GM12865 (cell line): ENCODE data around the gene ATF7.

Experiments
- DNase-seq: peaks from one replicate; pipeline ENCODE4 v3.0.0; 2010; ENCODE audit warnings: low read depth
- H3K4me3 ChIP-seq: 2 replicates; pipeline ENCODE4 v1.5.1; 2011; ENCODE audit warnings: mild to moderate bottlenecking, low read depth, low read length, control low read depth
- TF ChIP-seq, protein P1 (sequence below): IDR thresholded peaks from 2 replicates; pipeline ENCODE4 v1.5.1; 2011; ENCODE audit warnings: low read length, control low read depth, low read depth, inconsistent platforms; ENCODE audit not compliant: insufficient read depth; ENCODE audit errors: missing control alignments

The ATF7 gene

DNA sequence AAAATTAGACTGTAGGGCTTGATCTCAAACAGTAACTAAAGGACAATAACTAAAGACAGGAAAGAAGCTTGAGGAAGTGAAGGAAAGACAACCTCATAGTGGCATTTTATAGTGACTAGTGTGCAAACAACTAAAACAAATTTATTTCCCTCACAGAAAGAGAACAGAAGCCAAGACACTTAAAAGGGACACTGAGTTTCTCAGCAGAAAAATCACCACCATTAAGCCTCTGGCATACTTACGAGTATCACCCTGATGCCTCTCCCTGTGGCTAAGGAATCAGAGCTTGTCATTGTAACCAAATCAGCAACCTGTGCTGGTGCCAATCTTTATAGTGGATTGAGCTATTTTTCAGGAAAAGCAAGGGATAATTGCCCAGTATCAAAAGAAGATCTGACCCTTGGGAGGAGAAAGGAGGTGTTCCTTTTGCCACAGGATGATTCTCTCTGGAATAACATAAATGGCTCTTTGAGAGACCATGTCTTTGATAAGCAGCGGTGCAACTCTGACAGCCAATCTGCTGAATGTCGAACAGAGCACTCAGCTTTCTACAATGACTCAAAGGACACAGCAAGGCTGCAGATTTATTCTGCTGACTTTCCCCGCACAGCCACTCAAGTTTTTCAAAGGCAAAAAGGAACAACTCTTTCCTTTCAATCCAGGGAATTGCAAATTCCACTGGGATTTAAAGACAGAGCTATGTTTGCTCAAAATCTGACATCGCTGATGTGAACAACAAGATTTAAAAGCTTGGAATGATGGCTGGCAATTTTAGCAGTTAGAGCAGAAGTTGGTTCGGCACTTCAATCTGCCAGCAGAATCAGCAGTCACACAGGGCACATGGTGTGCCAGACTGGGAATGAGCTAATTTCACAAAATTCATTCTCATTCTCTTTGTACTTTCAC lies 34.6 kb downstream of the ATF7 start:
- TF ChIP-seq, protein P1, sequence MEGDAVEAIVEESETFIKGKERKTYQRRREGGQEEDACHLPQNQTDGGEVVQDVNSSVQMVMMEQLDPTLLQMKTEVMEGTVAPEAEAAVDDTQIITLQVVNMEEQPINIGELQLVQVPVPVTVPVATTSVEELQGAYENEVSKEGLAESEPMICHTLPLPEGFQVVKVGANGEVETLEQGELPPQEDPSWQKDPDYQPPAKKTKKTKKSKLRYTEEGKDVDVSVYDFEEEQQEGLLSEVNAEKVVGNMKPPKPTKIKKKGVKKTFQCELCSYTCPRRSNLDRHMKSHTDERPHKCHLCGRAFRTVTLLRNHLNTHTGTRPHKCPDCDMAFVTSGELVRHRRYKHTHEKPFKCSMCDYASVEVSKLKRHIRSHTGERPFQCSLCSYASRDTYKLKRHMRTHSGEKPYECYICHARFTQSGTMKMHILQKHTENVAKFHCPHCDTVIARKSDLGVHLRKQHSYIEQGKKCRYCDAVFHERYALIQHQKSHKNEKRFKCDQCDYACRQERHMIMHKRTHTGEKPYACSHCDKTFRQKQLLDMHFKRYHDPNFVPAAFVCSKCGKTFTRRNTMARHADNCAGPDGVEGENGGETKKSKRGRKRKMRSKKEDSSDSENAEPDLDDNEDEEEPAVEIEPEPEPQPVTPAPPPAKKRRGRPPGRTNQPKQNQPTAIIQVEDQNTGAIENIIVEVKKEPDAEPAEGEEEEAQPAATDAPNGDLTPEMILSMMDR: no peak
- H3K4me3 ChIP-seq: no peak overlapping the region
- no peak for DNase-seq

DNA sequence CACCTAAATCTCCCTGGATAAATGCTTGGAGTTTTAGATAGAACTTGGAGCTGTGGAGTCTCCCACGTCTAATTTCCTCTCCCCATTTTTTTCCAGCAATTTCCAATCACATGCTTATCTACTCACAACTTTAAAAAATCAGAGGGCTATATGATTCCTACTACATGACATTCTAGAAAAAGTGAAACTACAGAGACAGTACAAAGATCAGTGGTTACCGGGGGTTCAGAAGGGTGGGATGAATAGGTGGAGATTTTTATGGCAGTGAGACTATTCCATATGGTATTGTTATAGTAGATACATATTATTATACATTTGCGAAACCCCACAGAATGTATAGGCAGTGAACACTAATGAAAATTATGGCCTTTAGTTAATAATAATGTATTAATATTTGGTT lies 35.5 kb downstream of the ATF7 start:
- TF ChIP-seq, protein P1: no peak
- no peak for DNase-seq
- H3K4me3 ChIP-seq: no peak overlapping the region

DNA sequence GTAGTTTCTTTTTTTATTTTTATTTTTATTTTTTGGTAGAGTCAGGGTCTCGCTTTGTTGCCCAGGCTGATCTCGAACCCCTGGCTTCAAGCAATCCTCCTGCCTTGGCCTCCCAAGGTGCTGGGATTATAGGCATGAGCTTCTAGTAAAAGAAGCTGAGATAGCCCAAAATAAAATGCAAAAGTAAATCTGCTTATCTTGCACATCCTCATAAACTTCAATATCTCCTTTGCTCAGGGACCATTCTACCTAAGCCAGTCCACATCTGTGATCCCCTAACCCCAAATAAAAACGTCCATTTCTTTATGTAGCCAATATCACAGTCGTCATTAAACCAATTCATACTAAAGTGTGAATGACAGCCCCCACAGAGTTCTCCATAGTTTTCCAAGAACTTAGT lies 36.3 kb downstream of the ATF7 start:
- DNase-seq: no peak
- H3K4me3 ChIP-seq: no peak overlapping the region
- TF ChIP-seq, protein P1: no peak

DNA sequence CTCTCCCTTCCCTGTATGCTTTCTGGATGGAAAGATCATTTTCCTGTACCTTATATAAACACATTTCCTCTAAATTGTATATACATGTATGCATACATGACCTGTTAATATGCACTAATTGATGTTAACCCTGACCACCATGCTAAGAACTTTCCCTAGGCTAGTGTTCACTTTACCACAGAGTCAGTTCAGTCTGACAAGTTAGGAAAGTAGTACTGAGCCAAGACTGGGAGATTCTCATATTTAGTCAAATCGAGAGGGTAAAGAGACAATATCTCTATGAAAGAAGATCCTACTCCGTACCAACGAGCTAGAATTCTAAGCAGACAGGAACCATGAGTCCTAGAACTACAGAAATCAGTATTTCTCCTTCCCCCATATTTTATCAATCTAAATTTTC lies 36.8 kb downstream of the ATF7 start:
- TF ChIP-seq, protein P1: no peak
- no peak overlapping the region for H3K4me3 ChIP-seq
- DNase-seq: peak; percentile 52

DNA sequence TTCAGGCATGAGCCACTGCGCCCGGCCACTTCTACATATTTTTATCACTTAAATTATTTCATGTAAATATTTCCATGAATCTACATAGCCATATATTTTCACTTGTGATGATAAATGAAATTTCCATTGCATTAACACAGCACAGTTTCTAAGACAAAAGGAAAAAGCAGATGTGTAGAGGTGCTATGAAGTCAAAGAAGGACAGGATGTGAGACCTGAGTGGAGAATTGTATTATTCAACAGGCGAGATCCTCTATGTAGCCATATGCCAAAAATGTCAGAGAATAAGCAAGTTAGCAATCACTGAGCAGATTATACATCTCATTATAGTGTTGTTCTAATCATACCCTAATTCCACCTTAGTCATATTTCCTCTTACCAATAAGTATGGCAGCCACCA lies 38.1 kb downstream of the ATF7 start:
- DNase-seq: no peak
- no peak overlapping the region for H3K4me3 ChIP-seq
- TF ChIP-seq, protein P1: no peak

DNA sequence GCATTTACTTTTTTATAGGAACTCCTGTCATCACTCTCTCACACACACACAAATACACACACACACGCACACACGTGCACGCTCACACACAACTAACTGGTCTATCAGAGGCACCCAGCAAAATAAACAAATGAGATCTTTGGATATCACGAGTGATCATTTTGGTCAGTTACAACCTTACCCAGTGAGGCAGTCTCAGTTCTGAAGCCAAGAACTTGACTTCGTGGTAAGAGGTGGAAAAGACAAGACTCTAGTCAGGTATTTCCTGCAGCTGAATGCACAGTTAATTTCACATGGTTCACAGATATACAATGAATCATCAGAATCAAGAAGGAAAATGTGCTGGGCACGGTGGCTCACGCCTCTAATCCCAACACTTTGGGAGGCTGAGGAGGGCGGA lies 39.4 kb downstream of the ATF7 start:
- TF ChIP-seq, protein P1: no peak
- DNase-seq: peak; percentile 11
- no peak overlapping the region for H3K4me3 ChIP-seq
